Measurements from ENCODE around the gene CYP39A1.
A peak's percentile ranks its signal among the peaks of the same experiment; 100 is the strongest.

CYP39A1 gene

DNA sequence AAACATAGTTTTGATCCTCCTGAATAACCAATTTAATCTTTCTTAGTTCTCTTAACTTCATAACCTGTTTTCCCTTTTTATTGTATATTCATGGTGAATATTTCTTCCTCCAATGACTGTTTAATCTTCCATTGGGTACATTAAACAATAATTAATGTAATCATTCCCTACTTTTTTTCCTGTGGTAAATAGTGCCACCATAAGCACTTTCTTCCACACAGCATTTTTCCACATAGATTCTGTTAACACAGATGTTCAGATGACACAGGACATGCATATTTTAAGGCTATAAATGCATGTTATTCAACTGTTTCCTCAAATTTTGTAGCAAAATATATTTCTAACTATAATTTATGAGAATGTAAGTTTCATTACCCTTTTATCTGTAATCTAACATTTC lies 61.9 kb downstream of the CYP39A1 start:
- DNase-seq (ENCODE audit: low read depth), result no peak

DNA sequence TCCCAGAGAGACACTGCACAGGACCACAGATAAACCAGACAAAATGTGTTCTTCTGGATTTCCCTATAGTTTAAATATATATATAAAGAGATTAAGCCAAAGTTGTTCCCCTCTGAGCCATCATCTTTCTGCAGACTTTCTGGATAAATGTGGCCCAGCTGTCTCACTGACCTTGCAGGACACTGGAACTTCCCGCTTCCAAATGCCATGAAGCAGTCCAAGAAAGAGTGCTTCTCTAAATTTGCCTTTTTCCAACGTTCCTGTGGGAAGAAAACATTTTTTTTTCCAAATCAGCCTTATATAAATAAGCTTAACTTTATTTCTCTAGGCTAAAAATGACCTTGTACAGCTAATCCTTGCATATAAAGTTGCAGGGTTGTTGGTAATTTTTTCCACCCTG lies 65.7 kb downstream of the CYP39A1 start:
- DNase-seq (ENCODE audit: low read depth), result no peak

DNA sequence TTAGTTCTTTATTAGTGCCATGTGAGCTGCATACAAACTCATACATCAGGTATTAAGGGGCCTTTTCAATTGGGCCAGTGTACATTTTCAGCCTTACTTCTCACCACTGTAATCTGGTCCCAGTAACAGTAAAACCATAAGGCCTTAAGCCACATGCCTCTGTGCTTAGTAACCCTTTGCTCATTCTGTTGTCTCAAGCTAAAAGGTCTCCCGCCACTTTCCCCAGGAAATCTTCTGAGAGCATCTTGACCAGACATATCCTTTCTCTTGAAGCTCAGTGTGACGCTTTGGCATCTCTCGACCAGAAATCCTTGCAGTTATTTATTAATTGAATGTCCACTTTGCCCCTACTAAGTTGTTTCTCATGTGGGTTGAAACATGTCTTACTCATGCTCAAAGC lies 68.0 kb downstream of the CYP39A1 start:
- no peak for DNase-seq (ENCODE audit: low read depth)

DNA sequence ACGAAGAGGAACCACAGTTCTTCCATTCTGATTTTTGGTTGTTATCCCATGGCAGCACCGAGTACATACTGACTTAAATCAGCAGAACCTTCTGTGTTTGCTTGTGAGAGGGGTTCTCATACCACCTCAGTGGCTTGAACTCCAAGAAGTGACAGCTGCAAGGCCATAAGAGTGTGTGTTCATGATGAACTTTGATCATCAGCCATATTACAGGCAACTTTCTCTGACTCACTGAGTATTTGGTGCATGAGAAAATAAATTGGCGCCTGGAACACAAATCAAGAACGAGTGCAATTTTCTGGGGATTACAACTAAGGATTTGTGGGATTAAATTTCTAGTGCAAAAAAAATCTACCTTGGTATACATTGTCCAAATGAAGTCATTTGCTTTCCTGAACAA lies 68.9 kb downstream of the CYP39A1 start:
- no peak for DNase-seq (ENCODE audit: low read depth)

DNA sequence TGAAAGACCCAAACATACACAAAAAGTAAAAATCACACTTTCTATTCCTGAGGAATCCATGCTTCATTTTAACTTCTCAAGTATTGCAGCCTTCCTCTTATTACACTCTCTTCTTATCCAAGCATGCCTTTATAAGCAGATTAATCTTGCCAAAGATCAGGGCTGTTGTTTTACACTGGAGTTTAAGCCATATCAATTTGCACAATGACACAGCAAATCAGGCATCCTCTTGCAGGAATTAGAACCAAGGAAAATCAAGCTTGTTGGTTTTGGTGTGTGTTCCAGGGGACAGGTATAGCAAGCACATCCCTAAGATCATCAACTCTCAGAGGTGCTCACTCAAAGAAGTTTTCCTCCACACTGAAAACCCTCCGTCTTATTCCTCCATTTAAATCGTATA lies 69.5 kb downstream of the CYP39A1 start:
- DNase-seq (ENCODE audit: low read depth), result no peak

DNA sequence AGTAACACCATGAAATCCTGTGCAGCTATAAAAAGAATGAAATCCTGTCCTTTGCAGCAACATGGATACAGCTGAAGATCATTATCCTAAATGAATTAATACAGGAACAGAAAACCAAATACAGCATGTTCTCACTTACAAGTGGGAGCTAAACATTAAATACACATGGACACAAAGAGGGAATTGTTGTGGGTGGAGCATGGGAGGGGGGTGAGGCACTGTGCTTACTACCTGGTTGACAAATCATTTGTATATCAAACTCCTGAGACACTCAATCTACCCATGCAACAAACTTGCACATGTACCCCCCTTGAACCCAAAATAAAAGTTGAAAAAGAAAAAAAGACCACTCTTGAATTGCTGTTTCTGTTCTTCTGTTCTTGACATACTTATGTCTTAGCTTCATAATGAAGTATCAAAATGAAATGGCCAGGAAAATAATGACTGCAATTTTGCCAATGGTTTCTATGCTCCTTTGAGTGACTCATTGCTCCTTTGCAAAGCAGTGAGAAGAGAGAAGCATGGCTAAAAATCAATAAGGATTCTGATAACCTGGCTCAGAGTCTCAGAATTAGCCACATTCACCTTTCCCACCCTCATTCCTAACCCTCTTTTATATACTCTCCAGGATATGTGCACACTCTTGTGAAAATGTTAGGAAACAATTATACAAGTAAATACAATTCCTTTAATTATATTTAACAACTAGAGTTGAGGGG lies 71.0 kb downstream of the CYP39A1 start:
- no peak for DNase-seq (ENCODE audit: low read depth)

DNA sequence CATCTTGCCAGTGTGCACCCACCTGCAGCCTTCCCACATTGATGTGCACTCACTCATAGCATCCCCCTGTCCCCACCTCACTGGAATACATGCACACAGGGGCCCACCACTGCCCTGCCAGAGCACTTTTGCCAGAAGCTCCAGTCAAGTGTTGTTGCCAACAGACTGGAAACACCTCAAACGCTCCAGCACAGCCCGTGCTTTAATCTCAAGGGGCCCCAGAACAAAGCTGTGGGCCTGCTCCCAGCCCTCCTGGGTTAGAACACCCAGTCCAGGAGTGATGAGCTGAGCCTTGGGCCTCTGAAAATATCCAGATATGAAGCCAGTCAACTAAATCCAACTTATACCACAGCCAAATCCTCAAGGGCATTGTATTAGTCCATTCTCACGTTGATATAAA lies 77.1 kb downstream of the CYP39A1 start:
- no peak for DNase-seq (ENCODE audit: low read depth)

DNA sequence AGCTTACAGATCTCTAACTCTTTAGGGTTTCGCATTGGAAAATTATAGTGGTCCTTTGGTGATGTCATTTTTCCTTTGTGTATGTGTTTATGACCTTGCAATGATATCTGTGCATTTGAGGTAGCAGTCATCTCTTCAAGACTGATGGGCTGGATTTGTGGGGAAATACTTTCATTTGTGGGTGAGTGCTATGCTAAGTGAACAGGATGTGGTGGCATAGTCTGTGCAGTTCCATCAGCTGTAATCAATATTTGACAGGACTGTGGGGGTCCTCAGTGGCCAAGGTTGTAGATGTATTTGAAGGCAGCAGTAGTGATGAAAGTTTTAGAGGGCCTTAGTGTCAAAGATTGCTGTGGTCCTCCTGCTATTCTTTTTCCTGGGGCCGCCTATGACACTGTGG lies 79.5 kb downstream of the CYP39A1 start:
- no peak for DNase-seq (ENCODE audit: low read depth)

DNA sequence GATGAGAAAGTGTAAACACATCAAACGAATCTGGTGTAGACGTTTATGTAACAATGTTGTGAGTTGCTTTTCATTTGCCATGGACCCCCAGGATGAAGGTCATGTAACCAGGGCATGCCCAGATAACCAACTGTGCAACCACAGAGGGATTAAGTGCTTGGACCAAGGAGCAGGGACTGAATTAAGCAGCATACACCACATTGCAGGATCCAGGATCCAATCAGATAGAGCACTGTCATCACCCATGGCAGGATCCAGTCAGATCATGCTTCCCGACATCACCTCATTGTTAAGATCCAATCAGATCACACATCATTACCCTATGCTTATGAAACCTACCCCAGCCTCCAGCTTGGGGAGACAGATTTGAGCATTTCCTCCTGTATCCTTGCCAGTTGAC lies 87.1 kb downstream of the CYP39A1 start:
- no peak for DNase-seq (ENCODE audit: low read depth)

DNA sequence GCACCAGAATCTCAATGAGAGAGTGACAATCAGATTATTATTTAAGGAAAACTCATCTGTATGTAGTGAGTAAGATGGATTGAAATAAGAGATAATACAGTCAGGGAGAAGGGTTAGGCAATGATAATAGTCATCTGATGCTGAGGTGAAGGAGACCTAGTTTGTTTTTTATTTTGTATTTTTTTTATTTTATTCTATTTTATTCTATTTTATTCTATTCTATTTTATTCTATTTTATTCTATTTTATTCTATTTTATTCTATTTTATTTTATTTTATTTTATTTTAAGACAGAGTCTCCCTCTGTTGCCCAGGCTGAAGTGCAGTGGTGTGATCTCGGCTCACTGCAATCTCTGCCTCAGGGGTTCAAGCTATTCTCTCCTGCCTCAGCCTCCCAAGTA lies 88.7 kb downstream of the CYP39A1 start:
- no peak for DNase-seq (ENCODE audit: low read depth)

DNA sequence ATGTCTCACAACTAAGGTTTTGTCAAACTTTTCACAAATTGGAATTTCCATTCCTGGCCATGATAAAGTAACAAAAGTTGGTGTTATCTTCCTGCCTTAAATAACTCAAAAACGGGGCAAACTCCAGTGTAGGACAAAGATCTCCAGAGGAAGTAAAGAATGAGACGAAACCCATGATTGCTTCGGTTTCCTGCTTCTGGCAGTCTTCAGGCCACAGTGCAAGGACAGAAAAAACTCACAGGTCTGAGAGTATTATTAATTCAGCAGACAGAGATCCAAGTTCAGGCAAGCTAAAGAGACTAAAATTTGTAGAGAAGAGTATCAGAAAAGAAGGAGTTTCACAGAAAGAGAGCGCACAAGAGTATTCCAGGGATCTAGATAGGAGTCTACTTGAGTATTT lies 96.6 kb downstream of the CYP39A1 start:
- no peak for DNase-seq (ENCODE audit: low read depth)

DNA sequence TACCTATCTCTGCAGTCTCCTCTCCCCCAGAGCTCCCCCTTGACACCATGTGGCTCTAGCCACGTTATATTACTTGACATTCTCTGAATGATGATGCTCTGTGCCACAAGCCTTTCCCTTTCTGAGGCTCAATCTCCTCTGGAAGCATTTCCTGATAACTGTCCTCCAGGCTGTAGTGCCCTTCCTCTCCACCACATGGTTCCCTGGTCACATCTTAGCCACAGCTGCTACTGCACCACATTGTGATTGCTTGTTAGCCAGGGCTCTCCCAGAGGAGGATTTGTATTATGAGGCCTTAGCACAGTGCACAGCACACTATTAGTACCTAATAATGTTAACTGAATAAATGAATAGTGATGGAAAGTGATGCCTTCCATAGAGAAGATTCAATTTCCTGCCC lies 97.5 kb downstream of the CYP39A1 start:
- no peak for DNase-seq (ENCODE audit: low read depth)

DNA sequence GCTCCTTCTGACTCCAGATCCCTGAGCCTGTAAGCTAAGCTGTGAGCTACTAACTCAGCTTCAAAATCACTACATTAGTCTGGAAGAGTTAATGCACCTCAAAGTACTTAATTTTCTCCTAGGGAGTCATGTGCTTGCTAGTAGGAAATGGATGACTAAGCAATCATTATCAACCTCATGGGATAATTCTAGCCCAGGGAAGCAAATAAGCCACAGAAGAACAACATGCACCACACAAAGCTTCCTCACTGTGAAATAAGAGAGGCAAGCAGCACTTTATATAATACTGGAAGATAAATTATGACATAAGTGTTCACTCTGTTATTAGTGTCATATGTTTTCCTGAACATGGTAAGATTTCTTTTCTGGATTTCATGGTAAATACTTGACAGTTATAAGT lies 103.5 kb downstream of the CYP39A1 start:
- no peak for DNase-seq (ENCODE audit: low read depth)

DNA sequence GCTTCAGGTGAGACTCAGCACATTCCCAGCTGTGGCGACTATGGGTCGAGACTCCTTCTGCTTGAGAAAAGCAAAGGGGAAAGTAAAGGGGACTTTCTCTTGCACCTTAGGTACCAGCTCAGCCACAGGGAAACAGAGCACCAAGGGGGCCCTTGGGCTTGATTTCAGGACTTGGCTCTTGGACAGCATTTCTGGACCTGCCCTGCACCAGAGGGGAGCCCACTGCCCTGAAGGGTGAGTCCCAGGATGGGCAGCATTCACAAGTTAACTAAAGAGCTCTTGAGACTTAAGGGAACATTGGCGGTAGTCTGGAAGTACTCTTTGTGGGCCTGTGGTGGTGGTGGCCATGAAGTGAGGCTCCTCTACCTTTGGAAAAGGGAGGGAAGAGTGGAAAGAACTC lies 111.1 kb downstream of the CYP39A1 start:
- DNase-seq (ENCODE audit: low read depth), result no peak

DNA sequence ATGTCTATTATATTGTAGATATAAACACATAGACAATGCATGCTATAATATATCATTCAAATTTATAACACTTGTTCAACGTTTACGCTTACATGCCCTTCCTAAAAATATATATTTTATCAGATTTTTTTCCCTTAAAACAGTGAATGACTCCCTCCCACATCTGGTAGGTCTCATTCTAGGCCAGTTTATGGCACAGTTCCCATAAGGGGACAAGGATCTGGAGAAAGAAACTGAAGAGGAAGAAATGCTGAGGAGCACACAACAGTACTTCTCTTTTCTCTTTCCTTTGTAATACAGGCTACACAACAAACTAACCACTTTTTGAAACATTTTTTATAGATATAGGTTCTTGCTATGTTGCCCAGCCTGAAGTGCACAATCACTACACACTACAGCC lies 112.8 kb downstream of the CYP39A1 start:
- no peak for DNase-seq (ENCODE audit: low read depth)

DNA sequence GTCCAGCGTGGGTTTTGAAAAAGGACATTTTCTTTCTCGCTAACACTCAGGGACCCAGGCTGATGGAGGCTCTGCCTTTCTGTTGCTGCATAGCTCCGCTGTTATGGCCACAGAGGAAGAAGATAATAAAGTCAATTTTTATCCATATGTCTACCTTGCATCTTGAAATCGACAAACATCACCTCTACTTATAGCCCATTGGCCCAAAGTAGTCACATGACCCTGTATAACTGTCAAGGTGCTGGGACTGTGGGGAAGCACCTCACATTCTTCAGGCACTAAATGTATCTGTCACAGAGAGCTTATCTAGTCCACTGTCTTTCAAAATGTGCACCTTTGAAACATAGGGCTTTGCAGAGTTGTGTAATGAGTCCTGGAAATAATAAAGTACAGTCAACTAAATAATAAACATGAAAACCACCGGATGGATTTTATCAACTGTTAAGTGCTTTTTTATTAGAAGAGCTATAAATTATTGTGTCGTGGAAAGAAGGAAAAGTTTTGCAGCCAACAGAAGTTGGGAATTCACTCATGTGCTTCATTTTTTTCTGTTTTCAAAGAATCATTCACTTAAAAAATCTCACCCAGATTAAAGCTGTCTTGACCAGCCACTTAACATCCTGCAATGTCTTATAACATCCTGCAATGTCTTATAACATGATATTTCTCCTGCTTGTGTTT lies 113.7 kb downstream of the CYP39A1 start:
- DNase-seq (ENCODE audit: low read depth), result no peak

DNA sequence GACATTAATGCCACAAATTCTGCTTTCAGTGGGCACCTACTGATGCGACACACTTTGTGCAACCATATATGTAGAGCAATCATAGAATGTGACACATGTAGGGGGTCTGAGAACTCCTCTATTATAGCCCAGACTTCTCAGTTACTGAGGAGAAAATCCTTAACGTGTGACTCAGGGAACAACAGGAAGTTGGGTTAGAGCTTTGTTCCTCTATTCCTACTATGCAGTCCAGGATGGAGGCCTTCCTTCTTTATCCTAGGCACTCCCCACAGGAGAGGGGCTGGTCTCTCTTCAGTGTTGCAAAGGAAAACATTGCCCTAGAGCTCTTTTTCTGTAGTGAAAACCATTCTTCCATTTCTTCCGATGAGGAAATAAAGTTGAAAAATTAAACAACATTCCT lies 121.7 kb downstream of the CYP39A1 start:
- DNase-seq (ENCODE audit: low read depth), result no peak

DNA sequence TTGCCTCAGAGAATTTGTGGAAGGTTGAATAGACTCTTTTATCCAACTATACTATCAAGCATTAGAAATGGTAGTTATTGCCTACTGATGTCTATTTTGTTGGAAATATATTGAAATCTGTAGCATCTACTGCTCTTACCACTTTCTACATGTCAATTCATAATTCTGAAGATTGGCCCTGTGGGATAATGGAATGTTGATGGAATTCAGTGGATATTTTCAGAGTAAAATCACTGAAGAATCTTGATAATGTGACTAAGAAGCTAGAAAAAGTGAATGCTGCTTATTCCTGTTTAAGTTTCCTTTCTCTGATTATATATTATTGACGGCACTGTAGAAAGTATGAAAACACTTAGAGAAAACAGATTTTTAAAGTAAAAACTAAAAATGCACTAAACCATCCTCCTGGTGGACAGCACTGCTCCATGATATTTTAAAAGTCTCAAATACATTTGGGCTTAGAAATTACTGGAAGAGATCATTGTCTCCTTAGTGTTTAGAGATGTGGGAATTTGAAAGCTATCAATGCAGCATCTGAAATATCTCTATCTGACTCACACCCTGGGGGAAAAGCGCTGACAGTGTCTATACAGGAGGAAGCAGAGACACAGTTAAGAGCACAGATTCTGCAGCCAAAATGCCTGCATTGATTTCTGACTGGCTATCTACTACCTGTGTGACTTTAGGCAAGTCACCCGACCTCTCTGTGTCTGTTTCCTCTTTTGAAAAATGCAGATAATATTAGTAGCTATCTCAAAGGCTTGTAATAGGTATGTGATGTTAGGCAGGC lies 123.5 kb downstream of the CYP39A1 start:
- no peak for DNase-seq (ENCODE audit: low read depth)

DNA sequence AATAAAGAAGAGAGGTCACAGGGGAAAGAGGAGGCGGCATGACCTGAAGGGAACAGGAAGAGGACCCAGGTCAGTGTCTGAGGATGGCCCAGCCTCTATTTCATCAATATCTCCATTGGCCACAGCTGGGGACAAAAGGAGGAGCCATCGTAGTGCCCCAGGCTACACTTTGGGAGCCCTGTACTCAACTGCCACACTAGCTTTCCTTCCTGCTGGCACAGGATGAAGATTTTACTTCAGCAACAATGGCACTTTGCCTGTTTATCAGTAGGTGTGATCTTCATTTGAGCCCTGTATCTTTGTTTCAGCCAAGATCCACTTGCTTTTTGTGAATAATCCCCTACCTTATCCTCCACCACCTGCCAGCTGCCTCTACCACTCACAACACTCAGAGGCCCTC lies 126.0 kb downstream of the CYP39A1 start:
- no peak for DNase-seq (ENCODE audit: low read depth)

DNA sequence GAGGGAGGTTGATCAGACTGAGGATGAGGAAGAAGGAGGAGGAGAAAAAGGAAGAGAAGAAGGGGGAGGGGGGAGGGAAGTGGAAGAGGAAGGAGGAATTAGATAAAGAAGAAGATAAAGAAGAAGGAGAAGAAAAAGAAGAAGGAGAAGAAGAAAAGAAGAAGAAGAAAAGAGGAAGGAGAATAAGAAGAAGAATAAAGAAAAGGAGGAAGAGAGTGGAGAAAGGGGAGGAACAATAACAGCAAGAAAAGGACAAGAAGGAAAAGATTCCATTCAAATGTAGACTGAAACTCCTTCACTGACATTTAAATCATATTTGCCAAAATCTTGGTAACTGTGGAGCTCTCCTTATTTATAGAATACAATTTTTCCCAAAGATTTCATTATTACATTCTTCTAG lies 127.0 kb downstream of the CYP39A1 start:
- no peak for DNase-seq (ENCODE audit: low read depth)

DNA sequence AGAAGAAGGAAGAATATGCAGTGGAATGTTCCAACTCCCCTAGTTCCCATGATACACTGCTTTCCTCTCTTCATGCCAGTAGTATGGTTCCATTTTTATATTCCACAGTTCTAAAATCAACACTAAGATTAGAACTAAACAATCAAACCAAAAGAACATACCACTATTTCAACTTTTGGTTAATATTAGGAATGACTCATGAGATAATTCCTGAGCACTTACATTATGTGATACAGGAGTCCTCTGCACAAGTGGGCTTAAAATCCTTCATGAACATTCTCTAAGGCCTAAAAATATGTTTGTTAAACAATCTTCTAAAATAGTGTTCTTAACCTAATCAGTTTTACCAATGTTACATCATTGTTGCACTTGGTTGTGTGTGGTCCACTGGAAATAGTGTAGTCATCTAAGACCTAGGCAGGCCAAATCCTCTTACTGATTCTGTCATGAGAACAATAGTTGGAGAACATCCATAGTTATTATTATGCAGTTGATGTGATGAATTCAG lies 131.1 kb downstream of the CYP39A1 start:
- DNase-seq (ENCODE audit: low read depth), result peak; percentile 31

DNA sequence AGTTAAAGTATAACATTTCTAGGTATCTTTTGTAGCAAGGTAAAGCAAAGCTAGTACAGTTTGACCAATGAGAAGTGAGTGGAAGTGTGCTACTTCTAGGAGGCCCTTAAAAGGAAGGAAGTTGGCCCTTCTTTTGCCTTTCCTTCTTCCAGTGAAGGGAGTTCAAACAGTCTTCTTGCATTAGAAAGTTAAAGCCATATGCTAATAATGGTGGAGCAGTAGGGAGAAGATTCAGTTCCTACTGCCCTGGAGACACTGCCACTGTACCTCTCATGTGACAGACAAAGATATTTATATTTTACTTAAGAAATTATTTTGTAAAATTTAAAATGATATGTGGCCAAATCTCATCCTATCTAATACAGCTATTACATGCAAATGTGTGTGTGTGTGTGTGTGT lies 135.4 kb downstream of the CYP39A1 start:
- DNase-seq (ENCODE audit: low read depth), result no peak

DNA sequence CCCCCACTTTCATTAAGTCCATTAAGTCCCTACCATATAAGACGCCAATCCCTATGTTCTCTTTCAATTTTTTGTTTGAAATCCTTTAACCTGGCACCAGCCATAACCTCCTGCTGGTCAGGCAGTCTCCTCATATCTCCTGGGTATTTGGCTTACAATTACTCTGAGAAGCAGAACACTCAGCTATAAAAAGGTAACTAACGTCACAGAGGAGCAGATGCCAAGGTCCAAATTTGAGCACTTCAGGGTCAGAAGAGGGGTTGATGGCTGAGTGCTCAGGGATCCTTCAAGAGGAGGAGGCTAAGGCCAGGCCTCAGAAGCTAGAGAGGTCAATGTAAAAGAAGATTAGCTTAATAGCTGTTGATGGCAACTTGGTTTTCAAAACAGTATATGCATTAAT lies 139.1 kb downstream of the CYP39A1 start:
- DNase-seq (ENCODE audit: low read depth), result no peak

Measured in fibroblast of the conjunctiva (primary cell).